Ishikawa (cell line): Measurements from ENCODE around the gene EXOC4.

Experiments
- CREB1 ChIP-seq: IDR thresholded peaks from 2 replicates; pipeline ENCODE4 v1.6.1; 2012; ENCODE audit warnings: low read depth
- EGR1 ChIP-seq: IDR thresholded peaks from 2 replicates; pipeline ENCODE4 v1.6.1; 2012
- EP300 ChIP-seq: IDR thresholded peaks from 2 replicates; pipeline ENCODE4 v1.6.1; 2012; ENCODE audit warnings: borderline replicate concordance
- FOXM1 ChIP-seq: IDR thresholded peaks from 2 replicates; pipeline ENCODE4 v1.6.1; 2012; ENCODE audit warnings: low read depth, borderline replicate concordance
- MAX ChIP-seq: IDR thresholded peaks from 2 replicates; pipeline ENCODE4 v1.6.1; 2012
- RAD21 ChIP-seq: IDR thresholded peaks from 2 replicates; pipeline ENCODE4 v1.6.1; 2012; ENCODE audit warnings: low read depth
- REST ChIP-seq: IDR thresholded peaks from 2 replicates; pipeline ENCODE4 v1.6.1; 2012; ENCODE audit warnings: low read depth, mild to moderate bottlenecking
- TAF1 ChIP-seq: IDR thresholded peaks from 2 replicates; pipeline ENCODE4 v1.6.1; 2012; ENCODE audit warnings: low read depth, mild to moderate bottlenecking
- TCF12 ChIP-seq: IDR thresholded peaks from 2 replicates; pipeline ENCODE4 v1.6.1; 2012; ENCODE audit warnings: low read depth
- TEAD4 ChIP-seq: IDR thresholded peaks from 2 replicates; pipeline ENCODE4 v1.6.1; 2012
- ZBTB7A ChIP-seq: IDR thresholded peaks from 2 replicates; pipeline ENCODE4 v1.6.1; 2012; ENCODE audit warnings: low read depth

- no peak for TF ChIP-seq FOXM1
- no peak for TF ChIP-seq MAX
- TF ChIP-seq RAD21, result no peak
- no peak for TF ChIP-seq TAF1
- TF ChIP-seq TCF12, result no peak
- no peak for TF ChIP-seq REST
- no peak for TF ChIP-seq EGR1
- no peak for TF ChIP-seq TEAD4
- no peak for TF ChIP-seq CREB1
- TF ChIP-seq EP300, result no peak
- TF ChIP-seq ZBTB7A, result no peak
These were observed 551.2 kb downstream of the EXOC4 start for GRCh38 chr7:133804127-133804526.
